Cardiac muscle cell (in vitro differentiated cells and primary cell): ENCODE data around the gene CHN2. TPM values are rescaled to one million over a fixed set of nuclear protein-coding genes. Genes with fewer than 3 reads are reported as not detected.

Experiments used
- DNase-seq, 2 donors: peaks; one replicate each; pipeline versions ENCODE4 v3.0.0 to v3.0.0-alpha.2; 2010 to 2017; ENCODE audit warnings: low read depth in 1 of 2, low spot score in 1 of 2
- H3K27ac ChIP-seq: fragments of 200-600 bp; sonication (generic); 2 replicates; pipeline ENCODE4 v1.5.1; 2016
- H3K27me3 ChIP-seq: fragments of 200-600 bp; sonication (generic); 2 replicates; pipeline ENCODE4 v1.6.0; 2016; ENCODE audit warnings: control low read depth
- H3K36me3 ChIP-seq: fragments of 200-600 bp; sonication (generic); 2 replicates; pipeline ENCODE4 v1.5.1; 2016; ENCODE audit warnings: control low read depth
- H3K4me1 ChIP-seq: fragments of 200-600 bp; sonication (generic); 2 replicates; pipeline ENCODE4 v1.8.1; 2017; ENCODE audit warnings: low read depth, mild to moderate bottlenecking, mixed run types
- H3K4me3 ChIP-seq: fragments of 200-600 bp; sonication (generic); 2 replicates; pipeline ENCODE4 v1.5.1; 2016; ENCODE audit warnings: mild to moderate bottlenecking
- H3K9me3 ChIP-seq: fragments of 200-600 bp; sonication (generic); 2 replicates; pipeline ENCODE4 v1.5.1; 2017; ENCODE audit warnings: low read depth, mild to moderate bottlenecking, control low read depth
- polyA plus RNA-seq: library from polyadenylated mRNA; unstranded; fragments of >200 nt; fragmentation: Nextera tagmentation; extraction: Ambion mirVana; gene quantifications from 2 replicates; pipeline ENCODE4 v1.2.1, GENCODE V29; 2016
- total RNA-seq: library from RNA; depleted of rRNA; stranded (reverse); fragments of >200 nt; gene quantifications from 2 replicates; pipeline ENCODE4 v1.2.3, GENCODE V29; 2016
- TF ChIP-seq, protein P1 (sequence below): IDR thresholded peaks from 2 replicates; pipeline ENCODE4 v1.5.1; 2012; ENCODE audit warnings: low read depth, mild to moderate bottlenecking, low read length

CHN2 gene
- total and polyA plus RNA-seq, 2 experiments from 2014 or later, result 16.0 to 30.5 TPM

DNA sequence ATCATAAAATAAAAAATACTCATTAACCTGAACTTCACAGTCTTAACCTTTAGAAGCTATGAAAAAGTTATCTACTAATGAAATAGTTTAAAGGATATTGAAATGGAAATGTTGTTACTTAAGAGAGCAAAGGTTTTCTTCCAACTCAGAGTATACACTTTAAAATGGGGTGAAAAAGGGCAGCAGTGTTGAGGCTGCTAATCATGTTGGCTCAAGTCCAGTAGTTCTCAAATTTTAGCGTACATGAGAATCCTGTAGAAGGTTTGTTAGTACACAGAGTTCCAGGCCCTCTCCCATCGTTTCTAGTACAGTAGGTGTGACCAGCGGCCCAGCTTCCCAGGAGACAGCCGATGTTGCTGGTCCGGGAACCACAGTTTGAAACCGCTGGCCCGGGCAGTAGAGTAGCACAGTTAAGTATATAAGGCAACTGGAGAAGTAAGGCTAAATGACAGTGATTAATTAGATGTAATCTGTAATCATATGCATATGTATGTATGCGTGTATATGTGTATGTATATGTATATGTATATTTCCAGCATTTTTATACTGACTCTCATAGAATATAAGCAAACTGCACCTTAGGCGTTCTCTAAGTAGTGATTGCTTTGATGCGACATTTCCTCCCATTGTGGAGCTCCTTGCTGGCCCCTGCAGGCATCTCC, 221.8 kb downstream of the CHN2 start:
- TF ChIP-seq, protein P1, sequence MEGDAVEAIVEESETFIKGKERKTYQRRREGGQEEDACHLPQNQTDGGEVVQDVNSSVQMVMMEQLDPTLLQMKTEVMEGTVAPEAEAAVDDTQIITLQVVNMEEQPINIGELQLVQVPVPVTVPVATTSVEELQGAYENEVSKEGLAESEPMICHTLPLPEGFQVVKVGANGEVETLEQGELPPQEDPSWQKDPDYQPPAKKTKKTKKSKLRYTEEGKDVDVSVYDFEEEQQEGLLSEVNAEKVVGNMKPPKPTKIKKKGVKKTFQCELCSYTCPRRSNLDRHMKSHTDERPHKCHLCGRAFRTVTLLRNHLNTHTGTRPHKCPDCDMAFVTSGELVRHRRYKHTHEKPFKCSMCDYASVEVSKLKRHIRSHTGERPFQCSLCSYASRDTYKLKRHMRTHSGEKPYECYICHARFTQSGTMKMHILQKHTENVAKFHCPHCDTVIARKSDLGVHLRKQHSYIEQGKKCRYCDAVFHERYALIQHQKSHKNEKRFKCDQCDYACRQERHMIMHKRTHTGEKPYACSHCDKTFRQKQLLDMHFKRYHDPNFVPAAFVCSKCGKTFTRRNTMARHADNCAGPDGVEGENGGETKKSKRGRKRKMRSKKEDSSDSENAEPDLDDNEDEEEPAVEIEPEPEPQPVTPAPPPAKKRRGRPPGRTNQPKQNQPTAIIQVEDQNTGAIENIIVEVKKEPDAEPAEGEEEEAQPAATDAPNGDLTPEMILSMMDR, result no peak
- H3K27ac ChIP-seq, result no peak overlapping the region
- no peak for DNase-seq

DNA sequence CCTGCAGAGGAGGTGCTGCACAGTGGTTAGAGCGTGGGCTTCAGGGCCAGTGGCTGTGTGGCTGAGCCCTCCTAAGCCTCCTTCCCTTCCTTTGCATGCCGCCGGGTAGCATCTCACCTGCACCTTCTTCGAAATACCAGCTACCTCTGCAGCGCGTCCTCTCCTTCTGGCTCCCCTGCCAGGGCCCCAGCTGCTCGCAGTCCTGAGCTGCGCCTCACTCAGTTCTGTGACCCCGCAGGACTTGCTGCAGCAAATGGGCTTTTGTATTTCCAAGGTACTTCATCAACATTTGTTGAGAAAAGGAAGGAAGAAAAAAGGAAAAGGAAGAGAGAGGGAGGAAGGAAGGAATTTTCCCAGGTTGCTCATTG, 222.3 kb downstream of the CHN2 start:
- Histone ChIP-seq H3K4me3 (no peak overlapping the region), H3K9me3 (no peaks in the 10 kb centered on the region), H3K27ac (no peak overlapping the region), H3K4me1 (peaks cover 3% of the 10 kb centered on the region), H3K27me3 (no peaks in the 10 kb centered on the region), H3K36me3 (no peaks in the 10 kb centered on the region)
- no peak for DNase-seq
- TF ChIP-seq, protein P1, result no peak

More for the DNA sequence above, 221.8 kb downstream of the CHN2 start:
- Histone ChIP-seq H3K4me1 (peaks cover 3% of the 10 kb centered on the region), H3K4me3 (no peak overlapping the region), H3K36me3 (no peaks in the 10 kb centered on the region), H3K27me3 (no peaks in the 10 kb centered on the region), H3K9me3 (no peaks in the 10 kb centered on the region)

DNA sequence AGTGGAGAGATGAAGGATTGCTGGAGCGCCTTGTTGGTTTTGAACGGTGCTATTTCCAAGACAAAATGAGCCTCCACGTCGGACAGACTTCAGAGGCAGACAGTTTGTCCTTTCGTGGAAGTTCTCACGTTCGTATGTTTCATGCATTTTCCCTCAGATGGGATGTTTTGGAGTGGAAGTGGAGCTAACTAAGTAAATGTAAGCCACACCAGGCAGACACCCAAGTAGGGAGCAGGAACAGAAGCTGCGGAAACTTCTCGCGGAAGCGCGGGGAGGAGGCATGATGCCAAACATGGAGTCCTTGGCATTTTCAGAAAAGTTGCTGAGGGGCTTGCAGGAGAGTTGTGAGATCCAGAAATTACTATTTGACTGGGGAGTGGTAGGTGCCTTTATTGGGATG, 223.5 kb downstream of the CHN2 start:
- no peaks in the 10 kb centered on the region for H3K36me3 ChIP-seq
- no peak overlapping the region for H3K27ac ChIP-seq
- no peaks in the 10 kb centered on the region for H3K27me3 ChIP-seq
- DNase-seq, result no peak
- H3K4me3 ChIP-seq, result no peak overlapping the region
- H3K4me1 ChIP-seq, result peaks cover 3% of the 10 kb centered on the region
- TF ChIP-seq, protein P1, result no peak
- H3K9me3 ChIP-seq, result no peaks in the 10 kb centered on the region

DNA sequence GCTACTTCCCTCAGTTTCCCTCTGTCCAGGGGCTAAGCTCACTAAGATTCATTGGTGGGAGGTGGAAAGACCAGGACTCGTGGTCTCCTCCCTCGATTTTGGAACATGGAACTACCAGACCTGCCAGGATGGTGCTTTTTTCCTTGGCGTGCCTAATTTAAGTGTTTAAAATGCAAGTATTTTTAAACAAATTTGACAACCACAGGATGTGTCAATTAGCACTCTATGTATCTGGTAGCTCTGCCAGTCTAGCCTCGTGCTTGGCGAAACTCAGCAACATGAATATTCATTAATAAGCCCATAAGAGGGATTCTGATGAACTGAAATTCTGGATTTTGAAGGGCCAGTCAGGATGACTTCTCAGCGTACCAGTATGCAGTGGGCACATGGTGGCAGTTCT, 224.1 kb downstream of the CHN2 start:
- no peak overlapping the region for H3K27ac ChIP-seq
- no peaks in the 10 kb centered on the region for H3K36me3 ChIP-seq
- no peaks in the 10 kb centered on the region for H3K27me3 ChIP-seq
- H3K9me3 ChIP-seq, result no peaks in the 10 kb centered on the region
- H3K4me1 ChIP-seq, result peaks cover 3% of the 10 kb centered on the region
- DNase-seq, result no peak
- TF ChIP-seq, protein P1, result no peak
- no peak overlapping the region for H3K4me3 ChIP-seq

DNA sequence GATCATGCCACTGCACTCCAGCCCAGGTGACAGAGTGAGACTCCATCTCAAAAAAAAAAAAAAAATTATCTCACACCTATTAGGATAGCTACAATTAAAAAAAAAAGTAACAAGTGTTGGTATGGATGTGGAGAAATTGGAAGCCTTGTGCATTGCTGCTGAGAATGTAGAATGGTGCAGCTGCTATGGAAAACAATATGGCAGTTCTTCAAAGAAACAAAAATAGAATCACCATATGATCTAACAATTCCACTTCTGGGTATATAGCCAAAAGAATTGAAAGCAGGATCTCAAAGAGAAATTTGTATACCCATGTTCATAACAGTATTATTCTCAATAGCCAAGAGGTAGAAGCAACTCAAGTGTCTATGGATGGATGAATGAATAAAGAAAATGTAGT, 225.4 kb downstream of the CHN2 start:
- Histone ChIP-seq H3K27ac (no peak overlapping the region), H3K27me3 (no peaks in the 10 kb centered on the region), H3K36me3 (no peaks in the 10 kb centered on the region), H3K9me3 (no peaks in the 10 kb centered on the region), H3K4me1 (peaks cover 3% of the 10 kb centered on the region), H3K4me3 (no peak overlapping the region)
- TF ChIP-seq, protein P1, result no peak
- no peak for DNase-seq
